NCI-H2171 treated with DMSO at 0.1 percent for 48 hours (cell line): Measurements from ENCODE around the gene TBXAS1.

ENCODE experiments used
- DNase-seq: peaks from one replicate; lab custom pipeline; 2025; lab: John Stamatoyannopoulos, UW

Gene TBXAS1

DNA sequence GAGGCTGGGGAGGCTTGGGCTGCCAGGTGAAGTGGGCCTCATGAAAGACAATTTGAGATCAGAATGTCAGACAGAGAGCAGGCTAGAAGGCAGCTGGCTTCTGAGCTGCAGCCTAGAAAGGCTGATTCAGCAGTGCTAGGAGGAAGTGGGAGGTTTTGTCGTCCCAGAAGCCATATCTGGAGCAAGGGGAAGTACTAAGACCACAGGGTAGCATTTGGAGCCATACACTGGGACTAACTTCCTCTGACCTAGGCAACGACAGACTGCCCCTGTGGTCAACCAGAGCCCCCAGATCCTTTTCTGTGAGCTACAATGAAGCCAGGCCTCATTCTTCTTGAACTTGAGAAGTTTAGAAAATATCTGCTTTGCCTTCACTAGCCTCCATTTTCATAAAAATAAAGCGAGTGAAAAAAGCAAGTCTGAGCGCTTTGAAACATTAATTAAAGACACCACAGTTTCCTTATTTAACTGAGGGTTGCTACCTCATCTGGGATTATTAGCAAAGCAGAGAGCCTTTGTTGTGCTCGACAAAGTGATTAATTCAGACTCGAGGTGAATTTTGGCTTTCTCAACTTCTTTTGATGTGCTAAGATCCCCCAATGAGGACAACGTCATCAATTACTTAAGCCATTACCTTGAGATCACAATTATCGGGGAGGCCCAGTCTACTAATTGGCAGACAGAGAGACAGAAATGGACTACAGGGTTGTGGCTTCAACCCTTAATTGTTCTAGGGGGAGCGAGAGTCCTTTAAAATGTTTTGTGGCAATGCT lies 26.6 kb downstream of the TBXAS1 start:
- DNase-seq: no peak

GRCh38 chr7:139857791-139858190 lies 28.7 kb downstream of the TBXAS1 start:
- no peak for DNase-seq

- DNase-seq: no peak
These were observed 31.2 kb downstream of the TBXAS1 start for GRCh38 chr7:139860090-139860775.

DNA sequence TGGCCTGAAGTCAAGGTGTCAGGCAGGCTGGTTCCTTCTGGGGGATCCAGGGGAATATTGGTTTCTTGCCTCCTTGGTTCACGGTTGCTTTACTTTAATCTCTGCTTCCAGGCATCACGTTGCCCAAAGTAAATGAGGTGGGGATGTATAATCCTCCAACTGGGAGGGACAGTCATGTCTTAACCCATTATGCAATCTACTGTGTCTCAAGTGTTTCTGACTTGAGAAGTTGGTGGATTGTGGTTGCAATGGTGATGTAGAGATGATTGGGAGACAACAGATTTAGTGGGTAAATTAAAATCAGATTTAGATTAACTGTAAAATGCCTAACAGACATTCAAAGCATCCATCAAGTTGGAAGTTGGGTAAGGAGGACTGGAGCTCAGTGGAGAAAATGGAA lies 32.7 kb downstream of the TBXAS1 start:
- DNase-seq: no peak

- DNase-seq: no peak
These were observed 37.2 kb downstream of the TBXAS1 start for GRCh38 chr7:139866047-139866837.

DNA sequence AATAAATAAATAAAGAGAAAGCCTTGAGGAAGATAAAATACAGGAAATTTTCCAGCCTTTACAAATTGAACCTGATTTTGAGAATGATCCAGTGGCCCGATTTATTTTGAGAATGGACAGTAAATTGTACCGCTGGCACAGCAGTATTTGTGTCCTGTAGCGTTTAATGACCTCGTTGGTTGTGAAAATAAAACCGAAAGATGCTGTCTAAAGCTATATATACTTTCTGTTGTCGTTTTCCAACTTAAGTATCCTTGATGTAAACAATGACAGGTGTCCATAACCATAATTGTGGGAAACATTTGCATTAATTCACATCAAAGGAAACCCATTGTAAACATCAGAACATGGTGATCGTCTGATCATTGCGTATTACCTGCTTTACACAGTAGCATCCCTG lies 38.8 kb downstream of the TBXAS1 start:
- DNase-seq: no peak

DNA sequence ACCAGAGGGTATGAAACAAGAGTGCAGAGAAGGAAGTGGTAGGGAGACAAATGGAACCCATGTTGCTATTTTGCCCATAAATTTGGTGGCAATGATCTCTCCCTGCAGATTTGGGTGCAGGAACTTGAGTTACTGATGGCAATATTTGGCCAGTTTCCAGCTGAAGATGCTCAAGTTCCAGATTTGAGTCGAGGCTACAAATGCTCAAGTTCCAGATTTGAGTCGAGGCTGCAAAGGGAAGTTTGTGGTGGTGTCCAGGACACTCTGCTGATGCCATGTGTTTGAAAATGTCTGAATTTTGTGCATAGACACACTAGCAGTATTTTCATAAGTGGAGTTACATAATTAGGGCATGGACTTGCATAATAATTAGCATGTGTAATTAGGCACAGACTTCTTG lies 40.8 kb downstream of the TBXAS1 start:
- no peak for DNase-seq

DNA sequence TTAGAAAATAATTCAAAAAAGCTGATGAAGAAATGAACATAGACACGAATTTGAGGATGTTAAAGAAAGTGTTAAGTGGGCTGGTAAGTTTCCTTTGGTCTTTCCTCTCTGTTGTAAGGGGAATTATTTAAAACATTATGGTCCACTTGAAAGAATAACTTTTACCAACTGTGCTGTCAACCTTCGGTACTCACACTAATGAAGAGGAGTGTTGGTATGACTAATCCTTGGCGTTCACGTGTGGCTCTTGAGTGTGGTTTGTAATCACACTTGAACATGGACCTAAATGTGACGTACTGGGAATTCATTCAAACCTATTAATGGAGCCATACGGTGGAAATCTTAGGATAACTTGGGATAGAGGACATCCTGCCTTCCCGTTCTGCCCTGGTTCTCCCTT lies 41.3 kb downstream of the TBXAS1 start:
- DNase-seq: no peak

DNA sequence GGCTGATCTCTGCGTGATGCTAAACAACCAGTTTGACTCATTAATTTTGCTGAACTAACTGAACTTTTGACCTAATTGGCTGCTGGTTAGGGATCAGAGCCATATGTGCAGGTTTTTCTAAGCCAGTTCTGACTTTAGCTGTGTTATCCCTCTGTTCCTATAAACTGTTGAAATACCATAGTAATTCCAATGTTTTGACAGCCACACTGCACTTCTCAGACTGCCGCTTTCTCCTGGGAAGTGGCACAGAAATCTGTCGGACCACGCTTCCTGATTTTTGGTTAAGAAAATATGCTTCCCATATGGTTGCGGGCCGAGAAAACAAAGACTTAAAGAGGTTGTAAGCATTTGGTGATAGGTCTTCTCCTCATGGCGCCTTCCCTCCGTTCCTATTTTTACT lies 42.3 kb downstream of the TBXAS1 start:
- DNase-seq: peak; percentile 39

DNA sequence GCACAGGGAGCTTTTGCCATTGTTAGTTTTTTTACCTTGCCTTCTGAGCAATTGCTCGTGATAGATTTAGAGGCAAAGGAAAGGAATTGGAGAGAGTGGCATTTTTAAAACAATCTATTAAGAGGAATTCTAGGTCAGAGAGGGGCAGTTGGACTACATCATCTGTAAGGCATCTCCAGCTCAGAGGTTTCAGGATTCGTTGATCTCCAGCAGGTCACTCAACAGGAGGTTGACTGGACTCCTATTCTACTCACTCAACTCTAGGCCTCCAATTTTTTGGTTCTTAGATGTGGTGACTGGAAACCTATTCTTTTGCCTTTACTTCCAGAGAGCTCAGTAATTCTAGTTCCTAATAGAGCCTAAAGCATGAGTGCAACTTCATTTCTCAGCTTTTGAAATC lies 42.8 kb downstream of the TBXAS1 start:
- no peak for DNase-seq

DNA sequence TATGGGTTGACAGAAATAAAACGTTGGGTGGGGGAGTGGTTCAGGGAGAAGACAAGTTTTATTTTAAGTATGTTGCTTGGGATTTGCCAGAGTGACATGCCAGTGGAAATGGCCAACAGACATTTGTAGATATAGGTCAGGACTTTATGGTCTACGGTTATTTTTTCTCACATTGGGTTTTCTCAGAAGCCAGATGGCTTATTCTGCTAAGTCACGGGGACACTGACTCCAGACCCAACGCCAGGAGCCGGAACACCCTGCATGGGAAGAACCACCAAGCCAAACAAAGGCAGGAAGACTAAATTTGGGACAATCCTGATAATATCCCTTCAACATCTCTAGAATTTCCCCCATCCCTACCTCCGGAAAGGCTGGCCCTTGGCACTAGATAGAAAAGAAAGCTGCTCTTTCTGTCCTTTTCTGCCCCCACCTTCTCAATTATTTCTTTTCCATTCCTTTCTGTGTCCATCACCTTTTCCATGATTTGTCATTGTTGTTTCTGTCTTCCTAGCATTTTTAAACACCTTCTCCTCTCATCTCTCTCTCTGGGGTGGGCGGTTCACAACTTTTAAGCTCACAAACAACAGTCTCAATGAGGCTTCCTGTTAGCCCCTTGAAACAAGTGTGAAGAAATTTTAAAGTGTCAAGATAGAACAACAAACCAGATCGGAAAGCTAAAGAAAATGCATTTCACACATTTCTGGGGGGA lies 44.7 kb downstream of the TBXAS1 start:
- no peak for DNase-seq

DNA sequence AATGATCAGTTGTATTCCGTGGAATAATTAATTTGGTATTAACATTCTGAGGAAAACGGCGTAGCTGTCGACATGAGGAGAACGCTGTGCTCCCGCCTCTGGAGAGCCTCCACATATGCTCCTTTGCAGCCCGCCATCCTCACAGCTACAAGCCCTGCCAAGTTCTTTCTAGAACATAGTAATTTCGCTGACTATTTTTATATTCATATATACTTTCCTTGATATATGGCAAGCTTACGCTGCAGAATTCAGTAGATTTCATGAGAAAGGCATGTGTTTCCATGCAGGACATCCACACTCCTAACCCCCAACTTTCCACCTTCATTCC lies 45.2 kb downstream of the TBXAS1 start:
- DNase-seq: no peak

DNA sequence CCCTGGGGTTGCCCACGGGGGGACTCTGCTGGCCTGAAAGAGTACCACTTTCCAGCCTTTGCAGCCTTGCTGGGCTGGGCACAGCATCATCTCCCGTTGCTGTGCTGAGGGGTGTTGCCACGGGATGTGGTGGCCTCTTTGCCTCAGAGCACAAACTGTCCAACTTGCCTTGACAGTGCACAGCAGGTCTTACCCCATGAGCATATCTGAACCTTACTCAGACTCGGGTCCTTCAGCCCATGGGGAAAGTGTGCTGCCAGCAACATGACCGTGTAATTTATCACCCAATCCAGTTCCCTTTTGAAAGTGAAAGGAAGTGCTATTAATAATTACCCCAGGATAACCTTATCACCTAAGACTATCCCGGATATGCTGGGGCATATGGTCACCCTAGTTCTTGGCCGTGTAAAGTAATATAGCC lies 46.8 kb downstream of the TBXAS1 start:
- no peak for DNase-seq

DNA sequence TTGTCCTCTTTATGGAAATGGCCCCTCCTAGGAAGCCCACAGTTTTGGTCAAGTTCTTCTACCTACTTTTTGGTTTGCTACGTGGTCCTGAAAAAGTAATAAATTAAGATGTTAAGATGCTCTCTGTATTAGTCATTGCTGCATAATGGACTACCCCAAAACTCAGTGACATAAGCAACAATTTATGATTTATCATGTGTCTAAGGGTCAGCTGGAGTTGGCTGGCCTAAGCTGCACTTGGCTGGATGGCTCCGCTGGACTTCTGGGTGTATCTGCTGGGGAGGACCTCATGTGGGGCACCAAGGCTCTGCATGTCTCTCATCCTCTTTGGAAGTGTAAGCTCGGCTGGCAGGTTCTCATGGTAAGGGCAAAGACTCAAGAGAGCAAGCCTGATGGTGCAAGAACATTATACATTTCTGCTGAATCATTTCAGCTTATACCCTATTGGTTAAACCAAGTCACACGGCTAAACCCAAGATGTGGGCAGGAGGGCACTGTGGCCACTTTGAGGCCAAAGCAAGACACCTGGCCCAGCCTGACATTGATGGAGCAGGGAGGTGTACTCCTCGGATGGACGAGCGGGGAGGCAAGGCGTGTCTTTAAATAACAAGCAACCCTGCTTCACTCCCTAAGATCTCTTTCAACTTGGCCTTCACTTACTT lies 47.7 kb downstream of the TBXAS1 start:
- DNase-seq: no peak

- DNase-seq: no peak
These were observed 54.8 kb downstream of the TBXAS1 start for GRCh38 chr7:139883814-139884213.

DNA sequence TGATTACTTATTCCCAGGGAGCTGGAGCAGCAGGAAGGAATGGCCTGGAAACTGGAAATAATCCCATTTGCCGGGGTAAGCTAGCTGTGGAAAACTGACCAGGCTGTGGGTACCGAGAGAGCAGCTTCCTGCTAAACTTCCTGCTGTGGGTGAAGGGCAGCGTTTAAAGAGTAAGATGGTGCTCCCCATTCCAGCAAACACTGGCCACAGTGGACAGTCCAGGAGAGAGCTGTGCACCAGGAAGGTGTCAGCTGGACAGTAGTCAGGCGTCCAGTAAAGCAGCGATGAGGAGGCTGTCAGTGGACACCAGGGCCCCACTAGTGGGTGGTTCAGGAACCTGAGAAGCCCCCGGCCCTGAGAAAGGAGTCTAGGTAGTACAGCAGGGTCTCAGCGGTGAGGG lies 55.4 kb downstream of the TBXAS1 start:
- no peak for DNase-seq

- no peak for DNase-seq
These were observed 56.4 kb downstream of the TBXAS1 start for GRCh38 chr7:139885511-139885910.

DNA sequence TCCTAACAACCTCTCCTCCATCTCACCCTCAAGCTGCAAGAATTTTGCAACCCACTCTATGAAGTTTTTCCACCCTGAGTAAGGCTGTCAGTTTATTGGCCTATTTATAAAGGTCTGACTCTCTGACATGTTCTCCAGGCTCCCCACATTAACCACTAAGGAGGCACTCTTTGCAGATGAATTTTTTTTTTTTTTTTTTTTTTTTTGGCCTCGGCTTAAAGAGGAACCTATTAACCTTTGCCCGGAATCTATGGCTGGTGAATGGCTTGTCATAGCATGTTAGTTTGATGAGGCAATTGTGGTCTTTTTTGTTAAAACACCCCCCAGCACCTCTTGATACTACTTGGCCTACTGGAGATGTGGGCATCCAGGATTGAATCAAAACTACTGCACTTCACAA lies 57.1 kb downstream of the TBXAS1 start:
- DNase-seq: no peak

- DNase-seq: no peak
These were observed 57.8 kb downstream of the TBXAS1 start for GRCh38 chr7:139886899-139887298.

GRCh38 chr7:139887992-139888481 lies 59.0 kb downstream of the TBXAS1 start:
- DNase-seq: no peak

- DNase-seq: no peak
These were observed 60.3 kb downstream of the TBXAS1 start for GRCh38 chr7:139889186-139889871.
